Hepatocyte (in vitro differentiated cells): ENCODE data around the gene LEPROT. TPM values are rescaled to one million over a fixed set of nuclear protein-coding genes. Genes with fewer than 3 reads are reported as not detected.

Experiments used
- DNase-seq: peaks from one replicate; pipeline ENCODE4 v3.0.0-alpha.2; 2016; ENCODE audit warnings: low spot score
- H2AFZ ChIP-seq: fragments of 200-600 bp; sonication (generic); 2 replicates; pipeline ENCODE4 v1.6.0; 2016; ENCODE audit warnings: antibody characterized with exemption, mild to moderate bottlenecking
- H3K27ac ChIP-seq: fragments of 200-600 bp; sonication (generic); 2 replicates; pipeline ENCODE4 v1.5.1; 2016; ENCODE audit warnings: mild to moderate bottlenecking
- H3K27me3 ChIP-seq: fragments of 200-600 bp; sonication (generic); 2 replicates; pipeline ENCODE4 v1.6.1; 2016
- H3K36me3 ChIP-seq: fragments of 200-600 bp; sonication (generic); replicated peaks from 2 replicates; pipeline ENCODE4 v1.5.1; 2016; ENCODE audit warnings: low read depth; ENCODE audit not compliant: insufficient read depth
- H3K4me1 ChIP-seq: fragments of 200-600 bp; sonication (generic); 2 replicates; pipeline ENCODE4 v1.5.1; 2016; ENCODE audit warnings: mild to moderate bottlenecking, moderate library complexity; ENCODE audit not compliant: insufficient read depth
- H3K4me2 ChIP-seq: fragments of 200-600 bp; sonication (generic); 2 replicates; pipeline ENCODE4 v1.6.0; 2016
- H3K4me3 ChIP-seq: fragments of 200-600 bp; sonication (generic); 2 replicates; pipeline ENCODE4 v1.5.1; 2016; ENCODE audit warnings: mild to moderate bottlenecking
- H3K79me2 ChIP-seq: fragments of 200-600 bp; sonication (generic); 2 replicates; pipeline ENCODE4 v1.6.0; 2017; ENCODE audit warnings: mild to moderate bottlenecking
- H3K9me2 ChIP-seq: fragments of 200-600 bp; sonication (generic); replicated peaks from 2 replicates; pipeline ENCODE4 v1.6.0; 2017; ENCODE audit warnings: mild to moderate bottlenecking; ENCODE audit not compliant: insufficient read depth
- H3K9me3 ChIP-seq: fragments of 200-600 bp; sonication (generic); 2 replicates; pipeline ENCODE4 v1.5.1; 2016; ENCODE audit warnings: low read depth, mild to moderate bottlenecking
- H4K20me1 ChIP-seq: fragments of 200-600 bp; sonication (generic); 2 replicates; pipeline ENCODE4 v1.6.0; 2016; ENCODE audit warnings: mild to moderate bottlenecking; ENCODE audit not compliant: insufficient read depth, poor library complexity, severe bottlenecking
- EZH2 ChIP-seq: fragments of 200-600 bp; sonication (generic); IDR thresholded peaks from 2 replicates; pipeline ENCODE4 v1.6.1; 2016; ENCODE audit warnings: antibody characterized with exemption, mild to moderate bottlenecking, borderline replicate concordance
- EZH2phosphoT487 ChIP-seq: fragments of 200-600 bp; sonication (generic); IDR thresholded peaks from one replicate; pipeline ENCODE4 v1.6.1; 2018; ENCODE audit warnings: antibody characterized with exemption, mild to moderate bottlenecking, low read depth, moderate library complexity; ENCODE audit not compliant: unreplicated experiment, severe bottlenecking
- WGBS: methylation state at CpG from one replicate; pipeline ENCODE4 v1.1.6; 2016; ENCODE audit warnings: low lambda C conversion rate; ENCODE audit errors: missing lambda C conversion rate; 5-methylcytosine and 5-hydroxymethylcytosine counted together
- polyA plus RNA-seq: library from polyadenylated mRNA; unstranded; fragments of >200 nt; fragmentation: Nextera tagmentation; extraction: Ambion mirVana; gene quantifications from 2 replicates; pipeline ENCODE4 v1.2.1, GENCODE V29; 2016
- total RNA-seq: library from RNA; depleted of rRNA; stranded (reverse); fragments of >200 nt; gene quantifications from 2 replicates; pipeline ENCODE4 v1.2.3, GENCODE V29; 2014
- TF ChIP-seq, protein P1 (sequence below): fragments of 200-600 bp; sonication (generic); IDR thresholded peaks from 2 replicates; pipeline ENCODE4 v1.5.1; 2016; ENCODE audit warnings: antibody characterized with exemption, mild to moderate bottlenecking; ENCODE audit not compliant: poor library complexity

The LEPROT gene
- total and polyA plus RNA-seq, 2 experiments from 2014 or later: 89.9 to 97.0 TPM

GRCh38 chr1:65398083-65398482 lies 22.4 kb upstream of the LEPROT start:
- H4K20me1 ChIP-seq: no peaks in the 10 kb centered on the region
- no peak for TF ChIP-seq EZH2phosphoT487
- TF ChIP-seq, protein P1, sequence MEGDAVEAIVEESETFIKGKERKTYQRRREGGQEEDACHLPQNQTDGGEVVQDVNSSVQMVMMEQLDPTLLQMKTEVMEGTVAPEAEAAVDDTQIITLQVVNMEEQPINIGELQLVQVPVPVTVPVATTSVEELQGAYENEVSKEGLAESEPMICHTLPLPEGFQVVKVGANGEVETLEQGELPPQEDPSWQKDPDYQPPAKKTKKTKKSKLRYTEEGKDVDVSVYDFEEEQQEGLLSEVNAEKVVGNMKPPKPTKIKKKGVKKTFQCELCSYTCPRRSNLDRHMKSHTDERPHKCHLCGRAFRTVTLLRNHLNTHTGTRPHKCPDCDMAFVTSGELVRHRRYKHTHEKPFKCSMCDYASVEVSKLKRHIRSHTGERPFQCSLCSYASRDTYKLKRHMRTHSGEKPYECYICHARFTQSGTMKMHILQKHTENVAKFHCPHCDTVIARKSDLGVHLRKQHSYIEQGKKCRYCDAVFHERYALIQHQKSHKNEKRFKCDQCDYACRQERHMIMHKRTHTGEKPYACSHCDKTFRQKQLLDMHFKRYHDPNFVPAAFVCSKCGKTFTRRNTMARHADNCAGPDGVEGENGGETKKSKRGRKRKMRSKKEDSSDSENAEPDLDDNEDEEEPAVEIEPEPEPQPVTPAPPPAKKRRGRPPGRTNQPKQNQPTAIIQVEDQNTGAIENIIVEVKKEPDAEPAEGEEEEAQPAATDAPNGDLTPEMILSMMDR: no peak
- no peak for TF ChIP-seq EZH2
- H3K27ac ChIP-seq: no peak overlapping the region
- no peak for DNase-seq
- H3K4me1 ChIP-seq: no peaks in the 10 kb centered on the region
- no peaks in the 10 kb centered on the region for H3K79me2 ChIP-seq
- H3K27me3 ChIP-seq: no peaks in the 10 kb centered on the region
- no peaks in the 10 kb centered on the region for H3K9me2 ChIP-seq
- H3K9me3 ChIP-seq: no peaks in the 10 kb centered on the region
- no peaks in the 10 kb centered on the region for H3K36me3 ChIP-seq
- no peak overlapping the region for H3K4me2 ChIP-seq
- WGBS: 88% methylated on average over 1 of the region's 1 CpG
- no peak overlapping the region for H3K4me3 ChIP-seq
- no peak overlapping the region for H2AFZ ChIP-seq

GRCh38 chr1:65399003-65399402 lies 21.5 kb upstream of the LEPROT start:
- H3K27me3 ChIP-seq: no peaks in the 10 kb centered on the region
- no peak overlapping the region for H3K4me2 ChIP-seq
- H3K9me3 ChIP-seq: no peaks in the 10 kb centered on the region
- H2AFZ ChIP-seq: no peak overlapping the region
- DNase-seq: no peak
- WGBS: 98% methylated on average over 1 of the region's 1 CpG
- no peak overlapping the region for H3K27ac ChIP-seq
- H4K20me1 ChIP-seq: no peaks in the 10 kb centered on the region
- no peaks in the 10 kb centered on the region for H3K9me2 ChIP-seq
- TF ChIP-seq, protein P1: no peak
- no peak for TF ChIP-seq EZH2
- no peak for TF ChIP-seq EZH2phosphoT487
- no peaks in the 10 kb centered on the region for H3K79me2 ChIP-seq
- no peak overlapping the region for H3K4me3 ChIP-seq
- no peaks in the 10 kb centered on the region for H3K36me3 ChIP-seq
- no peaks in the 10 kb centered on the region for H3K4me1 ChIP-seq

DNA sequence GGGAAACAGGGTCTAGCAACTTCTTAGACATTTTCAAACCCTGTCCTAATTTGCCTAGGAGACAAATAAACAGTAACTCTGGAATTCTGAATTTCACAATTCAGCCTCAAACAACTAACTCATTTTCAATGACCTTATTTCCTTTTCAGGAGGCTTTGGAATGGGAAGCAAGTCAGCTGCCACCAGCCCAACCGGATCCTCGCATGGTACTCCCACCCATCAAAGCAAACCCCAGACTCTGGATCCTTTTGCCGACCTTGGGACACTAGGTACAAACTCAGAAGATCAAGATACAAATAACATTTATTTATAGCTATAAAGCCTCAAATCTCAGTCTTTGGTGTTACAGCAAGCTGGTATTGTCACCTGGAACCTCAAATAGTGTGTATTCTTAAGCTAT lies 18.9 kb upstream of the LEPROT start:
- H2AFZ ChIP-seq: no peak overlapping the region
- no peak overlapping the region for H3K4me2 ChIP-seq
- no peaks in the 10 kb centered on the region for H3K9me3 ChIP-seq
- H3K4me1 ChIP-seq: no peaks in the 10 kb centered on the region
- no peaks in the 10 kb centered on the region for H3K9me2 ChIP-seq
- TF ChIP-seq, protein P1: no peak
- TF ChIP-seq EZH2 (no peak), EZH2phosphoT487 (no peak)
- H3K4me3 ChIP-seq: no peak overlapping the region
- no peak for DNase-seq
- 97% methylated on average over 3 of the region's 3 CpGs for WGBS
- no peak overlapping the region for H3K27ac ChIP-seq
- H3K36me3 ChIP-seq: no peaks in the 10 kb centered on the region
- no peaks in the 10 kb centered on the region for H4K20me1 ChIP-seq
- no peaks in the 10 kb centered on the region for H3K79me2 ChIP-seq
- H3K27me3 ChIP-seq: no peaks in the 10 kb centered on the region

DNA sequence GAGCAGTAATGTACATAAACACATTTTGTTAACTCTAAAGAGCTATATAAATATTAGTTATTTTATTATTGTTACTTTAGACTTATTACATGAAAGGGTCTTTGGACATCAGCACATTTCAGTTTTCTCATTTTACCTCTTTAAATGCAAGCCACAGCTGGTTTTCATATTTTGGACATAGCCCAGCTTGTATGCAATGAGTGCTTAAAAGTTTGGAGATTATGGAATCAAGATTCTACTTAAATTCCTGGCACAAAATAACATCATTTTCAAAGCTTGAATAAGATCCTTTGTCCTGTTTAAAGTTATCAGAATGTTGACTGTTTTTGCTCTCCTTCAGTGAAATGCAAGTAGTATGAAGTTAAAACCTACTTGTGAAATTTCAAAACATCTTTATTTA lies 15.5 kb upstream of the LEPROT start:
- no peaks in the 10 kb centered on the region for H3K36me3 ChIP-seq
- H2AFZ ChIP-seq: no peak overlapping the region
- H3K9me3 ChIP-seq: no peaks in the 10 kb centered on the region
- no peaks in the 10 kb centered on the region for H3K4me1 ChIP-seq
- no peak overlapping the region for H3K4me2 ChIP-seq
- no peaks in the 10 kb centered on the region for H3K27me3 ChIP-seq
- H3K27ac ChIP-seq: no peak overlapping the region
- H4K20me1 ChIP-seq: no peaks in the 10 kb centered on the region
- no peaks in the 10 kb centered on the region for H3K9me2 ChIP-seq
- no peaks in the 10 kb centered on the region for H3K79me2 ChIP-seq
- no peak for DNase-seq
- TF ChIP-seq EZH2 (no peak), EZH2phosphoT487 (no peak)
- TF ChIP-seq, protein P1: no peak
- no peak overlapping the region for H3K4me3 ChIP-seq
